GM19240 (cell line): ENCODE measurements around the gene EIF2A.
"Not testable (repeated sequence)": the region's sequence is repeated elsewhere in the genome, so short reads cannot be mapped to it uniquely, and the experiment has no call there.

Experiments
- DNase-seq: peaks from one replicate; pipeline ENCODE4 v3.0.0; 2011; ENCODE audit warnings: low spot score; ENCODE audit not compliant: insufficient read length

Gene EIF2A

DNA sequence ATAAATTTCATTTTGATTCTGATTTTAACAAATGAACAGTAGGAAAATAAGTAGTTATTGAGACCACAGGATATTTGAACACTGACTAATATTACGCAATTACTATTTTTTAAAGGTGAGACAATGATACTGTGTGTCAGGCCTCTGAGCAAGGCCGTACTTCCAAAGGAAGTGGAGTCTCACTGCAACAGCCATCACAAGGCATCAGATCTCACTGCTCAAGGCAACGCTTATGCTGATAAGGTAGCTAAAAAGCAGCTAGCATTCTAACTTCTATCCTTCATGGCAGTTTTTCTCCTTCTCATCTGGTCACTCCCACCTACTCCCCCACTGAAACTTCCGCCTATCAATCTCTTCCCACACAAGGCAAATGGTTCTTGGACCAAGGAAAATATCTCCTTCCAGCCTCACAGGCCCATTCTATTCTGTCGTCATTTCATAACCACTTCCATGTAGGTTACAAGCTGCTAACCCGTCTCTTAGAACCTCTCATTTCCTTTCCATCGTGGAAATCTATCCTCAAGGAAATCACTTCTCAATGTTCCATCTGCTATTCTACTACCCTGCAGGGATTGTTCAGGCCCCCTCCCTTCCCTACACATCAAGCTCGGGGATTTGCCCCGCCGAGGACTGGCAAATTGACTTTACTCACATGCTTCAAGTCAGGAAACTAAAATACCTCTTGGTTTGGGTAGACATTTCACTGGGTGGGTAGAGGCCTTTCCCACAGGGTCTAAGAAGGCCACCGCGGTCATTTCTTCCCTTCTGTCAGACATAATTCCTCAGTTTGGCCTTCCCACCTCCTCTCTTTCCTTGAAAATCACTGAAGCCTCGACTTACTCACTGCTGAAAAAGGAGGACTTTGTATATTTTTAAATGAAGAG, 54.3 kb downstream of the EIF2A start:
- not testable (repeated sequence) for DNase-seq

GRCh38 chr3:150602426-150603152, 56.0 kb downstream of the EIF2A start:
- no peak for DNase-seq

DNA sequence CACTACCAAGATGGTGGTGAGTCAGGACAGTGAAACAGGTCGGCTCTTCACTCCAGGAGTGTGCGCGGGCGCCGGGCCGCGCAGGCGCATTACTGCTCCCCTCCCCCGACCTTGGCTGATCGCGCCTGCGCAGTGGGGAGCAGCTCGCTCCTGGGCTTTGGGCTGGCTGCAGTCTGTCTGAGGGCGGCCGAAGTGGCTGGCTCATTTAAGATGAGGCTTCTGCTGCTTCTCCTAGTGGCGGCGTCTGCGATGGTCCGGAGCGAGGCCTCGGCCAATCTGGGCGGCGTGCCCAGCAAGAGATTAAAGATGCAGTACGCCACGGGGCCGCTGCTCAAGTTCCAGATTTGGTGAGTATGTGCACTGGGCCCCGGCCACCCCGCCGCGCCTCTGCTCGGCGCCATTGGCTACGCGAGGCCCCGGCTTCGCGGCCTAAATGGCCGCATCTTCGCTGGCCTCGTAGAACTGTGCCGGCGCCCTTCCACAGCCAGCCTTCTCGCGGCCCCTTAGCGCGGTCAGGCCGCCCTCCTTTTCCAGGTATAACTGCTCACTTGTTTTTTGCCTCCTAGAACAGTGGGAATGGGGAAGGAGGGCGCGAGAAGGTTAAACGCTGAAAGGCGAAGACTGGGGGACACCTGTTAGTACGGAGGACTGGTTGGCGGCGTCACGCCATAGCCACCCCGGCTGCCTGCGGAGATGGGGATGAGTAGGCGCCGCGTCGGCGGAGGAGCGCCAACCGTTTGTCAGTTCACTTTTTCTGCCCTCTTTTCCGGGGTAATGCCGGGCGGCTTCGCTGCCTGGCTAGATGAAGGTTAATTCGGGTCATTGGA, 56.8 kb downstream of the EIF2A start, which contains the start of gene SELENOT:
Gene SELENOT, plus strand, starts transcription at position 169 of the 827 bp plus-strand sequence. Its CDS starts 42 bp downstream, at position 211.
- peak; percentile 48 for DNase-seq

DNA sequence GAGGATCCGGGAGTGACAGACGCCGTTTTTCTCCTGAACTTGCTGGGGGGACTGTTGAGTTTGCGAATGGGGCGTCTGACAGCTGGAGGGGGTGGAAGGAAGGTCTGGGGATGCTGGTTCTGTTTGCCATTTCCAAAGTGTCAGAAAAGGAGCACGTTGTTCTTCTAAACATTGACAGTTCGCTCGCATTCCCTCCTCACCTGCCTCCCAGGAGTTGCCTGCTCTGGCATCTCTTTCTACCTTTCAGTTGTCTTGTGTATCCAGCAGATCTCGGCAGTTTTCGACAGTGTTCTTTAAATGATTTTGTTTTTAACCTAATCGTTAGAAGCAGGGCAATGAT, 57.4 kb downstream of the EIF2A start:
- DNase-seq, result no peak

DNA sequence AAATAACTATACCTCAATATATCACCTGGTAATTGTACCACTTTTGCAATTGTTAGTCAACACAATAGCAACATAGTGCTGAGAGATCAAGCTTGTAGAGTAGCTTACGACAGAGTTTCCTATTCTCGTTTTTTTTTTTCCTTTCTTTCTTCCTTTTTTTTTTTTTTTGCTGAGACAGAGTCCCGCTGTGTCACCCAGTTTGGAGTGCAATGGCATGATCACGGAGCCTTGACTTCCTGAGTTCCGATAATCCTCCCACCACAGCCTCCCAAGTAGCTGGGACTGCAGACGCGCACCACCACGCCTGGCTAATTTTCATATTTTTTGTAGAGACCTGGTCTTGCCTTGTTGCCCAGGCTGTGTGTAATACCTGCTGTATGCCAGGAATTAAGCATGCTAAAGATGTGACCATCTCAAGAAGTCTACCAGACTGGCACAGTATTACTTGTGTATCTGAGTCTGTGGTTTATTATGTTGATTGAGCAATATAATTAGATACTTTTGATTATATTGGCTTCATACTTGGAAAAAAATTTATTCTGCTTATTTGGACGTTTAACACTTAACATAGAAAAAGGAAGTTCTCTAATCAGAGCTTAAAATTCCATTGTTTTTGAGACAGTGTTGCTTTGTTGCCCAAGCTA, 59.5 kb downstream of the EIF2A start:
- no peak for DNase-seq

GRCh38 chr3:150607267-150608065, 60.9 kb downstream of the EIF2A start:
- DNase-seq, result no peak

DNA sequence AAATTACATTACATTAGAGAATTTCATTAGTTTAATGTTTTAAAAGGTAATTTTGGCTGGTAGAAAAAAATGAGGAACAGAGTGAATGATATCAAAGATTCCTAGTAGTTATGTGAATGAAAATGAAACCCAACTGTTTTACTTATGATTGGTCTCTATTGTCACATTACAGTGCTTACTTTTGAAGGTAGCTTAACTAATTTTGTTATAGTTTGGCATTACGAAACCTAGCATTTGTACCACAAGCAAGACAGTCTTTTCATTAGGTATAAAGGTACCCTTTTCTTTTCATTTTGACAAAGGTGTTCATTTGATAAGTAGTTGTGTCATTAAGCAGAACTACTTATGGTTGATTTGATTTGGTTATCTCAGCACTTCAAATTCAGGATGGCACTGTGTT, 63.4 kb downstream of the EIF2A start:
- DNase-seq, result no peak

GRCh38 chr3:150610785-150611184, 64.2 kb downstream of the EIF2A start:
- DNase-seq, result no peak

GRCh38 chr3:150611666-150612065, 65.1 kb downstream of the EIF2A start:
- no peak for DNase-seq

DNA sequence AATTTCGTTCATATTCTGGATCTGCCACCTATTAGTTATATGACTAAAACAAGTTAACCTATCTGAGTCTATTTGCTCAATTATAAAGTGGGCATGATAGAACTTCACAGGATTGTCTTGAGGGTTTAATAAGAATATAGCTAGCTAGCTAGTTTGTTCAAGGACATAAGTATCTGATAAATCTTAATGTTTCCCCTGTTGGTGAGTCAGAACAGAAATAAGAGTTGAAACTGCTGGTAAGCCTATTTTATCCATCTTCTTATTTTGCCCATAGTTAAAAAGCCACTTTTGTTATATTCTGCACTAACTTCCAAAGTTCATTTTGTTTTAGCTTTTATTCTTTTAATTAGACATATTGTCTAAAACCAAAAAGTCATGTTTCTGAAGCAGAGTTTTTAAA, 65.9 kb downstream of the EIF2A start:
- no peak for DNase-seq

DNA sequence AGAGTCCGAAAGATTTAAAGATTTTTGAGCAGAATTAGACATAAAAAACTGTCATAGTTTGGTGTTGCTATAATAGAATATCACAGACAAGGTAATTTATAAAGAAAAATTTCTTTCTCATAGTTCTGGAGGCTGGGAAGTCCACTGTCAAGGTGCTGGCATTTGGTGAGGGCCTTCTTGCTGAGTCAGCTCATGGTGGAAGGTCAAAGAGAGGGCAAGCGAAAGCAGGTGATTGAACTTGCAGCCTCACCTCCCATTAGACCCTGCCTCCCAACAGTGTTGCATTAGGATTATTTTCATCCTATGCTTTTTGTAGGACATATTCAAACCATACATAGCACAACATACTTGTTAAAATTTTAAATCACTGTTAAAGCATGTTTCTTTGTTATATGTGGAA, 66.4 kb downstream of the EIF2A start:
- no peak for DNase-seq

- DNase-seq, result no peak
These were observed 67.3 kb downstream of the EIF2A start for GRCh38 chr3:150613709-150614480.

- no peak for DNase-seq
These were observed 73.6 kb downstream of the EIF2A start for GRCh38 chr3:150620002-150620689.

GRCh38 chr3:150622955-150623354, 76.4 kb downstream of the EIF2A start:
- DNase-seq, result not testable (repeated sequence)

GRCh38 chr3:150623945-150624344, 77.4 kb downstream of the EIF2A start:
- DNase-seq, result no peak

GRCh38 chr3:150626148-150626930, 79.8 kb downstream of the EIF2A start:
- no peak for DNase-seq

GRCh38 chr3:150627557-150627956, 81.0 kb downstream of the EIF2A start:
- DNase-seq, result no peak

DNA sequence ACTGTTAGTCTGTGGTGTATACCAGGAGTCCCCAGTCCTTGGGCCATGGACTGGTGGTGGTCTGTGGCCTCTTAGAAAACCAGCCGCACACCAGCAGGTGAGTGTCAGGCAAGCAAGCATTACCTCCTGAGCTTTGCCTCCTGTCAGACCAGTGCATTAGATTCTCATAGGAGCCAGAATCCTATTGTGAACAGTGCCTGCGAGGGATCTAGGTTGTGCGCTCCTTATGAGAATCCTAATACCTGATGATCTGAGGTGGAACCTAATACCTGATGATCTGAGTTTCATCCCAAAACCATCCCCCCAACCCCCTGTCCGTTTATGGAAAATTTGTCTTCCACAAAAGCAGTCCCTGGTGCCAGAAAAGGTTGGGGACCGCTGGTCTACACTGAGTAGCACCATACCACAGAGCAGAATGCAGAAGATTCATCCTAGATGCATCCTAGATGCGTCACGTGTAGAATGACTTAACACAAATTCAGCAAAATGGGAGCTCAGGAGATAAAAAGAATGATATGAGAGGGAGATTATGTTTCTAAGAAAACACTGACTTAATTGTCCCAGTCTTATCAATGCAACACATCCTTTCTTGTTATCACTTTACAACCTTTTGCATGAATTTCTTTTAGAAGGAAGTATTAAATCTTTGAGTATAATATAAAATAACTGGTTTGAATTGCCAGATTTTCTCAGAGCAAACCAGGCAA, 85.1 kb downstream of the EIF2A start:
- no peak for DNase-seq
